GM18870 (cell line): ENCODE measurements around the gene ANKUB1.

Source experiments
- ATAC-seq: cut with Tn5 transposase; IDR thresholded peaks from one replicate; pipeline ENCODE4 v1.9.1; 2021; ENCODE audit warnings: moderate library complexity; ENCODE audit not compliant: unreplicated experiment

The ANKUB1 gene

DNA sequence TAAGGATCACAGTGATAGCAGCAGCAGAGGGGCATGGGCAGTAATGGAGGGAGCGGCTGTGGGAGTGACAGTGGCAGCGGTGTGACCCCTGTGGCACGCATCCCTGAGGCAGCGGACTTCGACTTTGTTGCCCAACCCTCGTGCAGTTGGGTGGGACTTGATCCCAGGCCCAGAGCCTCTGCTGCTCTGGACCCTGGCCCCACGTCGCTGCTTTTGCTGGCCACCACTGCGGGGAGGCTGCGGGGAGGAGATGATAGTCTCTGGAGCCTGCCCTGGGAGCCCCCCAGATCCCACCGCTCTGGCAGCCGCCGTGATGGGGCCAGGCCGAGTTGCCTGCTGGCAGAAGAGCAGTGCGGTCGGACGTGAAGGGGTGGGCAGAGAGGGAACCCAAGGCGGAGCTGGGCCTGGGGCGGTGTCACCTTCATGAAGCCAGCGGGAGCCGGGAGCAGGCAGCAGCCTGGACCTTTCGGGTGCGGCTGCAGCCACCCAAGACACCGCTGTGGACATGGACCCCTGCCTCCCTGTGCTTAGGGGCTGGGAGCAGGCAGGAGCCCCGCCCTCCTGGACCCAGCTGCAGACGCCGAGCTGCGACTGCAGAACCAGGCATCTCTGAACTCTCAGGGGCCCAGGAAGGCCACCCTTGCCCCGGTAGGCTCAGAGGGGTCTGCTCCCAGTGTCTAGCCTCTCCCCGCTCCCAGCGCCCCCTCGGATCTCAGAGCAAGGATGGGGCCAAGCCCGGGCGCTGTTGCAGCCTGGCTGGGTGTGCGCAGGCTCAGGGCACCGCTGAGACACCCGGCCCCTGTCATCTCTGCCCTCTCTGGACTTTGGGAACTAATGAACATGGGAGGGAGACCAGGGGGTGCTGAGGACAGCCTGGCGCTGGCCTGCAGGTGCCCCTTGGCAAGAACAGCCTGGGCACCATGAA lies 78.4 kb downstream of the ANKUB1 start:
- ATAC-seq: no peak
